GM20431 (cell line): ENCODE measurements around the gene TRPT1.
"Not testable (repeated sequence)": the region's sequence is repeated elsewhere in the genome, so short reads cannot be mapped to it uniquely, and the experiment has no call there.

Source experiments
- in situ Hi-C: fragments of 300-500 bp; cut with MseI, MboI; formaldehyde crosslinking; loops from one replicate; pipeline ENCODE4 v1.15.0; 2020; ENCODE audit warnings: low sequenced_read_pairs; ENCODE audit not compliant: unreplicated experiment

TRPT1 gene

GRCh38 chr11:64258946-64259532 lies 33.1 kb upstream of the TRPT1 start:
- in situ Hi-C loops = no loop called here

DNA sequence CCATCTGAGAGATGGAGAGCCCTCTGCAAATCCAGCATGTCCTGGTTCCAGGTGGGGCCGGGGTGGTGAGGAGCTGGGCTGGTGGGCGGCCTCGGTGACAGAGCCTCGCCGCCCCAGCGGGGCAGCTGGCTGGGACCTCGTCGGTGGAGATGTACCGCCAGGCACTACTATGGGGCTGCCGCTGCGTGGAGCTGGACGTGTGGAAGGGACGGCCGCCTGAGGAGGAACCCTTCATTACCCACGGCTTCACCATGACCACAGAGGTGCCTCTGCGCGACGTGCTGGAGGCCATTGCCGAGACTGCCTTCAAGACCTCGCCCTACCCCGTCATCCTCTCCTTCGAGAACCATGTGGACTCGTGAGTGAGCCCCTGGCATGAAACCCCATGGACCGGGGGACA lies 32.4 kb upstream of the TRPT1 start:
- in situ Hi-C loops = no loop called here

DNA sequence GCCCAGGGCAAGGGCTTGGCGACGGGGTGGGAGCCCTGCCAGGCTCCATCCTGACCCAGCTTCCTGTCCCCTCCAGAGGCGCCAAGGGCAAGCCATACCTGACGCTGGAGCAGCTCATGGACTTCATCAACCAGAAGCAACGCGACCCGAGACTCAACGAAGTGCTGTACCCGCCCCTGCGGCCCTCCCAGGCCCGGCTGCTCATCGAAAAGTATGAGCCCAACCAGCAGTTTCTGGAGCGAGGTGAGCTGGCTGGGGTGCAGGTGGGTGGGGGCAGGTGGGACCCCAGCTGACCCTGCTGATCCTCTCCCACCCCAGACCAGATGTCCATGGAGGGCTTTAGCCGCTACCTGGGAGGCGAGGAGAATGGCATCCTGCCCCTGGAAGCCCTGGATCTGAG lies 30.3 kb upstream of the TRPT1 start:
- in situ Hi-C loops = no loop called here

GRCh38 chr11:64255135-64256128 lies 29.4 kb upstream of the TRPT1 start:
- in situ Hi-C loops = no loop called here

- in situ Hi-C loops = no loop called here
These were observed 28.3 kb upstream of the TRPT1 start for GRCh38 chr11:64254326-64254725.

DNA sequence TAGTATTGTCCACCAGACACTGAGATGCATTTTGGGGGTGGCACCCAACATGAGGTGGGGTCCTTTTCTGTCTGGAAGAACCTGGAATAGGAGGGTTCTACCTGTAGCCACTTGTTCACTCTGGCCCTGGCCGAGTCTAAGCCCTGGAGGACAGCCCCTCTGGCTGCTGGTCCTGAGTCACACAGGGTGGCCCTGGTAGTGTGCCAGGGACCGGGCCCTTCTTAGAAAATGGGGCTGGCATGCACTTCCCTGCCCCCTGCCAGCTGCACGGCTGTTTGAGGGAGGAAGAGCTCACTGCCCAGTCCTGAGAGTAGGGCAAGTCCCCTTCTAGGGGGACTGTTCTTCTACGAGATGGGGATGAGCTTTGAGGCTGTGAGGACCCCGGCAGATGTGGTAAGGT lies 27.5 kb upstream of the TRPT1 start:
- in situ Hi-C loops = no loop called here

GRCh38 chr11:64253043-64253442 lies 27.1 kb upstream of the TRPT1 start:
- in situ Hi-C loops = no loop called here

DNA sequence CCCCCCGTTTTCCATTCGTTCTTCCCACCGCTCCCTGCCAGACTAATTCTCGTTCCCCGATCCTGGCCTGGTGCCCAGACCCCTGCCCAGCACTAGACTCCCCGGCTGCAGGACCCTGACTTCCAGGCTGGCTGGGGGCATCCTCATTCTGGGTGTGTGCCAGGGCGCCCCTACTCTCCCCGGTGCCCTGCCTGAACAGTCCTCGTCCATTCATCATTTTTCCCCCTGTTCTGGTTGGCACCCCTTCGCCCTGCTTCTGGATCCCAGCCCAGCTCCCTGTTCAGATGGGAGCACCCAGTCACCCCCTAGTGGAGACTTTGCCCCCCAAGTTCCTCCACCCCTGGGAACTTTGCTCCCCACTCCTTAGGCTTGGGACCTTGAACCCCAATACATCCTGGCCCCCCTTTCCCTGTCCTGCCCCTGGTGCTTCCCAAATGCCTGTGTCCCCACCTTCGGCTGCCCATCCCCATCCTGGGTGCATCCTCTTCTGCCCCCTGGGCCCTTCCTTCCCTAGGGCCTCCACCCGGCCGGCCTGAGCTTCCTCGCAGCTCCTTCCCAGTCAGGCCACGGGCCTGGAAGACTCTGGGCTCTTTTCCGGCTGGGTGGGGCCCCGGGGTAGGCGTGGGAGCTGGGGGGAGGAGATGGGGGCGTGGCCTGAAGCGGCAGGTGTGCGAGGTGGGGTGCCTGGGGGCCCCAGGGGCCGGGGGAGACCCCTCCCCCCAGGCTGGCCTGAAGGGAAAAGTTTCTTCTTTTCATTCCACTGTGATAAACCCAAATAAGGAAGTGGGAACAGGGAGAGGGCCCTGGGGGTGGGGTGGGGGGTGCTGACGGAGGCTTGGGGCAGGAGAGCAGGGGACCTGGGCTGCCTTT lies 26.3 kb upstream of the TRPT1 start:
- in situ Hi-C loops = no loop called here

DNA sequence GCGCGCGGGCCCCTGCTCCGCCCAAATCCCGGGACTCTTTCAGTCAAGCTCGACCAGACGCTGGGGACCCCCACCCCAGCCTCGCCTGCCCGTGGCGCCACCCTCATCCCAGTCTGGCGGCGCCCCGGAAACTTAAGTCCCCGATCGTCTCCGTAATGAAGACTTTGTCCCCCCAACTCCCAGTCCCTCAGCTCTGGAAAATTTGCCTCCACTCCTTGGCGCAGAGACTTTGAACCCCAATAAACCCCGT lies 25.7 kb upstream of the TRPT1 start:
- in situ Hi-C loops = no loop called here

- in situ Hi-C loops = no loop called here
These were observed 25.2 kb upstream of the TRPT1 start, which contains the start of gene PLCB3 for GRCh38 chr11:64251016-64251752. TSS of gene PLCB3 (plus strand) at chr11:64251530. CDS start at chr11:64251650, 120 bp downstream.

DNA sequence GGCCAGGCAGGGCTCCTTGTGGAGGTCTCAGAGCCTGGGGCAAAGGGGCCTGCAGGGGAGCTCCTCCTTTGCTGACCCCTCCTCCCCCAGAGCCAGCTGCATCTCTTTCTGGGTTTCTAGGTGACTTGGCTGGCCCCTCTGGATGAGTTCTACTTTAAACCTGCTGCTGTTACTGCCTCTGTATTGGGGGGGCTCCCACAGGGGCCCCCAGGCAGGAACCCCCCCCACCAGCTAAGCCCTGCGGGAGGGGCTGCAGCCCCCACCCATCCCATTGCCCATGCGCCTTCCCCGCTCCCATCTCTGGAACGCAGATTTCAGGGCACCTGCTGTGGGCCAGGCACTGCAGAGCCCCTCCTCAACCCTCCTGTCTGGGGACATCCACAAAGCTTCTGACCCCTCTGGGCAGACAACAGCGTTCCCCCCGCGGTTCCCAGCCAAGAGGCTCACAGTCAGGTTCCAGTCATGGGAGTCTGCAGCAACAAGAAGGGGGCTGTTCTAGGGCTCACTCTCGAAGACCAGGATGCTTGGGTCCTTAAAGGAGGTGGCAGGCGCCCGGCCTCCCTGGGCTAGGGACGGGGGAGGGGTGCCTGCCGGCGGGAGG lies 24.5 kb upstream of the TRPT1 start:
- in situ Hi-C loops = no loop called here

- in situ Hi-C loops = no loop called here
These were observed 23.8 kb upstream of the TRPT1 start for GRCh38 chr11:64249563-64250414.

GRCh38 chr11:64249038-64249437 lies 23.1 kb upstream of the TRPT1 start:
- in situ Hi-C loops = no loop called here

- in situ Hi-C loops = no loop called here
These were observed 22.6 kb upstream of the TRPT1 start for GRCh38 chr11:64248578-64248977.

GRCh38 chr11:64247729-64248531 lies 21.9 kb upstream of the TRPT1 start:
- in situ Hi-C loops = no loop called here

DNA sequence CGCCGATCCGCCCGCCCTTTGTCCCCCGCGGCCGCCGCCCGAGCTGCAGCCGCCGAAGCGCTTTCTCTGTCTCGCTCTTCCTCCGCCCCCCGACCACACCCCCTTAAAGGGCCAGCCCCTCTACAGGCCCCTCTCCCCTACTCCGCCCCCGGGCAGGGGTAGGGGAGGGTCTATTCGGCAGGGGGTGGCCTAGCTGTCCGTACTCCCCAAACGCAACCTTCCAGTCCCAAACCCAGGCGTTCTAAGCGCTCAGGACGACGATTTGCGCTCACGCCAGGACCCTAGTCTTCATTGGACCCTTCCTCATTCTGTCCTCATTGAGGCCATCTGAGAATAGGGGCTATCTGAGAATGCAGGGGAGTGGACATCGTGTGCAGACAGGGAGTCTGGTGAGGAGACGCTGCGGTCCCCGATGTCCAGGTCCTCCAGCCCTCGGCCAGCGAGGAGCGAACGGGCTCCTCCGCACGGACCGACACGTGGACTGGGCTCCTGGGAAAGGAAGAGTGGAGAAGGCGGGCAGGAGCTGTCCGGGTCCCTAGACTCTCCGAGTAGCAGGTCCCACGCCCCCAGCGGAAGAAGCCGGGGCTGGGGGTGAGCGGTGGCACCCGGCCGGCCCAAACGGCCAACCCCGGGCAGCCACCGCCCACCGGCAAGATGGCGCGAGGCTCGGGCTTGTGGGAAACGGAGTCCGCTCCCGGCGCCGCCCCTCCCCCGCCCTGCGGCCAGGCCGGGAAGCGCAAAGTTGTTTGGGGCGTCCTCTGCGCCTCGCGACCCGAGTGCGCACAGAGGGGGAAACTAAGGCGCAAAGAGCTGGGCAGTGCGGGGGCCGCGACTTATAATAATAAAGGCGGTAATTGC lies 21.1 kb upstream of the TRPT1 start, which contains the start of gene PPP1R14B:
Gene PPP1R14B, minus strand, starts transcription at position 73 of the 858 bp plus-strand sequence. CDS start 270 bp downstream, outside the sequence.
- in situ Hi-C loops = no loop called here

DNA sequence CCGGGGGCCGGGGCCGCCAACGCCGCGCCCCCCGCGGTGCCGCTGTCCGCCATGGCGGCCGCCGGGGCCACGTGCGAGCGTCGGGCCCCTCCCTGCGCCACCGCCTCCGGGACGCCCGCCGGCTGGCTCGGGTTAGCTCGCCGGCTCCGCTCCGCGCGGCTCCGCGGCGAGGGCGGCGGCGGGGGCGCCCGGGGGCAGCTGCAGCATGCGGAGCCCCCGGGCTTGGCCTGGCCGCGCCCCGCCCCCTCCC lies 20.6 kb upstream of the TRPT1 start:
- in situ Hi-C loops = not testable (repeated sequence)
